GM18951 (cell line): Measurements from ENCODE around the gene CYP26A1.

Experiments used
- POLR2A ChIP-seq: IDR thresholded peaks from 4 replicates; pipeline ENCODE4 v1.6.1; 2011; ENCODE audit warnings: mild to moderate bottlenecking; ENCODE audit not compliant: insufficient read length, insufficient read depth; ENCODE audit errors: extremely low read depth
- in situ Hi-C: fragments of 300-500 bp; cut with MboI; formaldehyde crosslinking; loops from one replicate; pipeline ENCODE4 v1.12.0; 2022; ENCODE audit warnings: low sequenced_read_pairs, mixed read lengths, inconsistent platforms; ENCODE audit not compliant: unreplicated experiment

The CYP26A1 gene

GRCh38 chr10:93068411-93069244 lies 5.1 kb upstream of the CYP26A1 start:
- in situ Hi-C loops: no loop called here

GRCh38 chr10:93069245-93069561 lies 4.5 kb upstream of the CYP26A1 start:
- no peak for TF ChIP-seq POLR2A

More at GRCh38 chr10:93068411-93069244, 5.1 kb upstream of the CYP26A1 start:
- TF ChIP-seq POLR2A: no peak

GRCh38 chr10:93070378-93071176 lies 3.1 kb upstream of the CYP26A1 start:
- TF ChIP-seq POLR2A: no peak
- in situ Hi-C loops: loop anchor here (10.0 kb wide), 1 partner anchor 224 kb away; no protein-coding TSS in a partner anchor

More at GRCh38 chr10:93069245-93069561, 4.5 kb upstream of the CYP26A1 start:
- in situ Hi-C loops: no loop called here

GRCh38 chr10:93071177-93071472 lies 2.6 kb upstream of the CYP26A1 start:
- in situ Hi-C loops: loop anchor here (10.0 kb wide), 1 partner anchor 224 kb away; no protein-coding TSS in a partner anchor
- no peak for TF ChIP-seq POLR2A

GRCh38 chr10:93071674-93072224 lies 1.9 kb upstream of the CYP26A1 start:
- no peak for TF ChIP-seq POLR2A
- in situ Hi-C loops: loop anchor here (10.0 kb wide), 1 partner anchor 223 kb away; no protein-coding TSS in a partner anchor

GRCh38 chr10:93072225-93072712 lies 1.4 kb upstream of the CYP26A1 start:
- TF ChIP-seq POLR2A: no peak
- in situ Hi-C loops: loop anchor here (10.0 kb wide), 1 partner anchor 223 kb away; no protein-coding TSS in a partner anchor

GRCh38 chr10:93072713-93073538 lies 767 bp upstream of the CYP26A1 start:
- in situ Hi-C loops: loop anchor here (10.0 kb wide), 1 partner anchor 222 kb away; no protein-coding TSS in a partner anchor
- TF ChIP-seq POLR2A: no peak

- in situ Hi-C loops: loop anchor here (10.0 kb wide), 1 partner anchor 221 kb away; no protein-coding TSS in a partner anchor
These were observed 479 bp downstream of the CYP26A1 start for GRCh38 chr10:93074147-93074596.

GRCh38 chr10:93074597-93075368 lies 1.1 kb downstream of the CYP26A1 start:
- no peak for TF ChIP-seq POLR2A
- in situ Hi-C loops: loop anchor here (10.0 kb wide), 1 partner anchor 220 kb away; no protein-coding TSS in a partner anchor

More at GRCh38 chr10:93074147-93074596, 479 bp downstream of the CYP26A1 start:
- TF ChIP-seq POLR2A: no peak

- TF ChIP-seq POLR2A: no peak
- in situ Hi-C loops: loop anchor here (10.0 kb wide), 1 partner anchor 219 kb away; no protein-coding TSS in a partner anchor
These were observed 1.9 kb downstream of the CYP26A1 start for GRCh38 chr10:93075369-93076221.

GRCh38 chr10:93076871-93077270 lies 3.2 kb downstream of the CYP26A1 start:
- TF ChIP-seq POLR2A: no peak
- in situ Hi-C loops: loop anchor here (10.0 kb wide), 1 partner anchor 218 kb away; no protein-coding TSS in a partner anchor
